Cortex of kidney (tissue), 1 donor: Measurements from ENCODE around the gene STAMBPL1.

ENCODE experiments used
- DNase-seq: peaks from one replicate; lab custom pipeline; 2025; lab: John Stamatoyannopoulos, UW

The STAMBPL1 gene

DNA sequence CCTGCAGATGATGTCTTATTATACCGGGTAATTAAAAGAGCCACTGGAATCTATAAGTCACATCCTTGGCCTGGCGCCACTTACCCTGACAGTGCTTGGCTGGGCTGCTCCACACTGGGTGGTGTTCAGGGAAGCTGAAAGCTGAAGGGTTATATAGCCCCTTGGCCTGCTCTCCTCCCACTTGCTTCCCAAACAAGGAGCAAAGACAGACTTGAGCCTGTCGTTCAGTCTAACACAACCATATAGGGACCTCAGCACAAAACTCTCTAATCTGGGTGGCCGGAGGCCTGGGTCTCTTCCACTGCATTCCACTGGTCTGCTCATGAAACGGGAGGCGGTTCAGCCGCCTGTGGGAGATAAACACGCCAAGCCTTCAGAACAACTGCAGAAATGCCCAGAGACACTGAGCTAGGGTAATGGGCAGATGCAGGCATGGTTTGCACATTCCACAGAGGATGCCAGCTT is 72.6 kb downstream of the STAMBPL1 start, which contains the start of gene ACTA2:
ACTA2 (minus strand) TSS at position 127 of the 465 bp plus-strand sequence. CDS start 3,843 bp downstream, outside the sequence.
- DNase-seq: no peak

- DNase-seq: no peak
Measured at GRCh38 chr10:88953662-88954061, 73.6 kb downstream of the STAMBPL1 start.

- DNase-seq: no peak
Measured at GRCh38 chr10:88954458-88955083, 74.5 kb downstream of the STAMBPL1 start.

- DNase-seq: no peak
Measured at GRCh38 chr10:88957381-88957780, 77.3 kb downstream of the STAMBPL1 start.

- no peak for DNase-seq
Measured at GRCh38 chr10:88958721-88959120, 78.7 kb downstream of the STAMBPL1 start.

DNA sequence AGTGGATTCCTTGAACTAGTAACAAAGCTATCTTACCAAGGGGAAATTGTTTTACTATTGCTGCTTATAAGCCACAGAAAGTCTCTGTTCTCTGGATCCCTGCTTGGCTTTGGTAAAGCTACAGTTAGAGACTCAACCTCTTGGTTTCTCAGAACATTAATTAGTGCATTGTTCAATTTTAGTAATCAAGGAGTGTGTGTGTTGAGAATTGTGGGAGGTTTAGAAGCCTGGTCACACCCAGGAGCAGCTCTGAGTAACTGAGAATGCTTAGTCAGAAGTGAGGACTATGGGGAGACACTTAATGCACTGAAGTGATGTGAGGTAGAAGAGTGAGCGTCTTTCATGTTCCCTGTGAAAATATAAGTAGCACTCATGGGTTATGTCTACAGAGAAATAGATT is 80.8 kb downstream of the STAMBPL1 start:
- DNase-seq: no peak

- no peak for DNase-seq
Measured at GRCh38 chr10:88961266-88961665, 81.2 kb downstream of the STAMBPL1 start.

GRCh38 chr10:88962336-88962735 is 82.3 kb downstream of the STAMBPL1 start:
- no peak for DNase-seq

DNA sequence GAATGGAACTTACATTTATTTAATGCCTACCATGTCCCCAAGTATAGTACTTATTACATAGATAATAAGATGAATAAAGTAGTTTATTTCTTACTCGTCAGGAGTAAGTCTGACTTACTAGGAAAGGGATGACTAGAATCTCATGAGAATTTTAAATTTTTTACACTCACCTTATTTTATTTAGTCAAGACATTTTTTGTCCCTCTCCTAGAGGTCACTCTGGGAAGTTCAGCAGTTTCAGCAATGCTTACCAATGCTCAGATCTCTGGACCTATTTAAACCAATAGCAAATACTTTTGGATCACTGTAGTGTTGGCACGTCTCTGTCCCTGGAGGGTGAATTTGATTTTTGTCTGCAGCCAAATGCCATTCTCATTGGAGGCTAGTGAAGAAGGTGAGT is 83.3 kb downstream of the STAMBPL1 start:
- DNase-seq: no peak

GRCh38 chr10:88964360-88964759 is 84.3 kb downstream of the STAMBPL1 start:
- no peak for DNase-seq

- DNase-seq: no peak
Measured at GRCh38 chr10:88964869-88965415, 84.9 kb downstream of the STAMBPL1 start.

GRCh38 chr10:88966797-88967196 is 86.8 kb downstream of the STAMBPL1 start:
- no peak for DNase-seq

GRCh38 chr10:88968391-88968790 is 88.3 kb downstream of the STAMBPL1 start:
- DNase-seq: no peak

DNA sequence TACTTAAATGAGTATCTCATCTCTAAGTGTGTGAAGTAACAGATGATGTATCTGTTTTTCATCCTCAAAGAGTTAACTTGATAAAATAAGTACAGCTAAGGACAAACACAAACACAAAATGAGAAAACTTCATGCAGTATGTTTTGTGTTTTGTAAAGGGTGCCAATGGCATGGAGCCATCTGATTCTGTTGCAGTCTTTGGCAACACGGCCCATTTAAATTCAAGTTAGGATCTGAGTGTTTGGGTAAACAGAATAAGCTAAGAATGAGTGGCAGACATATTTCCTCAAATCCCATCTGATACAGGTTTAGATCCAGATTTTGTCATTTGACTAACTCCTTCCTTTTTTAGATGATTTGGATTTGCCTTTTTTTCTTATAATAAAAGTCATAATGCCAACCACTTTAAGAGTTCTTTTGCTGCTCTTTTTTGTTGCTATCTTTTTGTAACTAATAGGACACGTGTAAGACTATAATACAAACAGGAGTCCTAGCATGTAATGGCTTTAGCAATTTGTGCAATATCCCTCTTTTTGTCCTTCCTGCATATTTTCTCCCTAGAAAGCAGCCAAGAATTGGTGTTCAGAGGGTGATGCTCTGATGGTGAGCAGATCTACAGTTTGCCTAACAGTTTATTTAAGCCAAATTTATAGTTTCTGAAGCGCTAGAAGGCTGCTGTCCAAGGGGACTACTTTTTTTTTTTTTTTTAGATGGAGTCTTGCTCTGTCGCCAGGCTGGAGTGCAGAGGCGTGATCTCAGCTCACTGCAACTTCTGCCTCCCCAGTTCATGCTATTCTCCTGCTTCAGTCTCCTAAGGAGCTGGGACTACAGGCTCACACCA is 91.4 kb downstream of the STAMBPL1 start:
- no peak for DNase-seq
